ENCODE results near the gene PLA2G7. TPM values are rescaled to one million over a fixed set of nuclear protein-coding genes. Genes with fewer than 3 reads are reported as not detected.
A peak's percentile ranks its signal among the peaks of the same experiment; 100 is the strongest.

PLA2G7 gene
- total RNA-seq, 1 donor from 2014 or later: 0.48 TPM

DNA sequence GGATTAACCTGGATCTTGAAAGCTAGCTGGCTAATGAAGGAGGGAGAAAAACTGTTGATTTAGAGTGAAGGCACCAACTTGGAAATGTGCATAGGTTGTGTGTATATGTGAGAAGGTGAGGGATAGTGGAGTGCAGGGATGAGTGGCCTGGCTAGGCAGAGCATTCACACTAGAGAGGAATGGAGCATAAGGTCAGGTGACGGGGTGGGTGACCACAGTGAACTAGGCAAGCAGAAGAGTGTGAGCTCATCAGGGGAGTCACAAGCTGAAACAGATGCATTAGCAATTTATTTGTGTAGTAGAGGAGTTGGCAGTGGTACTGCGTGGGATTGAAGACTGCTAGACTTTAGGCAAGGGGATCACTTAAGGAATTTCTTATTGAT lies 22.0 kb upstream of the PLA2G7 start:
- DNase-seq (ENCODE audit: low read depth) (no peak), FAIRE-seq (no peak)
- Mint-ChIP-seq H3K4me3 (ENCODE audit: unreplicated experiment) (no peak overlapping the region), H3K36me3 (ENCODE audit: low read depth, unreplicated experiment) (no peaks in the 10 kb centered on the region), H3K27ac (ENCODE audit: unreplicated experiment) (no peak overlapping the region), H3K9me3 (ENCODE audit: unreplicated experiment) (no peaks in the 10 kb centered on the region), H3K4me1 (ENCODE audit: low read depth, unreplicated experiment) (no peaks in the 10 kb centered on the region), H3K27me3 (ENCODE audit: low read depth, unreplicated experiment) (no peaks in the 10 kb centered on the region)
- Histone ChIP-seq H3K9me3 (ENCODE audit: insufficient read depth, low read depth, low read length) (no peaks in the 10 kb centered on the region), H3K79me2 (ENCODE audit: insufficient read depth, low read length) (no peaks in the 10 kb centered on the region), H3K4me2 (ENCODE audit: low read length) (peak overlapping the region; percentile 7), H3K27ac (ENCODE audit: low read depth, low read length) (no peak overlapping the region), H3K27me3 (ENCODE audit: insufficient read depth, low read length) (no peaks in the 10 kb centered on the region), H4K20me1 (ENCODE audit: insufficient read depth, low read length) (no peaks in the 10 kb centered on the region), H3K4me1 (ENCODE audit: insufficient read depth, low read length) (peaks cover 5% of the 10 kb centered on the region), H3K4me3 (ENCODE audit: insufficient read depth, low read depth, low read length) (no peak overlapping the region), H3K9ac (ENCODE audit: low read length) (no peak overlapping the region), H3K36me3 (ENCODE audit: insufficient read depth, low read length) (no peaks in the 10 kb centered on the region), H2AFZ (ENCODE audit: low read depth, low read length) (no peak overlapping the region)
- TF ChIP-seq EZH2 (IDR thresholded peaks at IDR 0.05; ENCODE audit: insufficient read depth, low read length) (no peak), CTCF (IDR thresholded peaks at IDR 0.05; ENCODE audit: insufficient read depth, low read depth, low read length) (no peak)

- Mint-ChIP-seq H3K4me1 (ENCODE audit: low read depth, unreplicated experiment) (no peaks in the 10 kb centered on the region), H3K27ac (ENCODE audit: unreplicated experiment) (no peak overlapping the region), H3K9me3 (ENCODE audit: unreplicated experiment) (no peaks in the 10 kb centered on the region), H3K27me3 (ENCODE audit: low read depth, unreplicated experiment) (no peaks in the 10 kb centered on the region), H3K4me3 (ENCODE audit: unreplicated experiment) (no peak overlapping the region), H3K36me3 (ENCODE audit: low read depth, unreplicated experiment) (no peaks in the 10 kb centered on the region)
- H2AFZ ChIP-seq (ENCODE audit: low read depth, low read length): no peak overlapping the region
- no peaks in the 10 kb centered on the region for H4K20me1 ChIP-seq (ENCODE audit: insufficient read depth, low read length)
- DNase-seq (ENCODE audit: low read depth) (no peak), FAIRE-seq (no peak)
- H3K4me1 ChIP-seq (ENCODE audit: insufficient read depth, low read length): peaks cover 5% of the 10 kb centered on the region
- no peaks in the 10 kb centered on the region for H3K79me2 ChIP-seq (ENCODE audit: insufficient read depth, low read length)
- H3K4me2 ChIP-seq (ENCODE audit: low read length): peak overlapping the region; percentile 7
- H3K36me3 ChIP-seq (ENCODE audit: insufficient read depth, low read length): no peaks in the 10 kb centered on the region
- no peaks in the 10 kb centered on the region for H3K9me3 ChIP-seq (ENCODE audit: insufficient read depth, low read depth, low read length)
- no peak overlapping the region for H3K27ac ChIP-seq (ENCODE audit: low read depth, low read length)
- H3K9ac ChIP-seq (ENCODE audit: low read length): no peak overlapping the region
- H3K4me3 ChIP-seq (ENCODE audit: insufficient read depth, low read depth, low read length): no peak overlapping the region
- TF ChIP-seq EZH2 (IDR thresholded peaks at IDR 0.05; ENCODE audit: insufficient read depth, low read length) (no peak), CTCF (IDR thresholded peaks at IDR 0.05; ENCODE audit: insufficient read depth, low read depth, low read length) (no peak)
- no peaks in the 10 kb centered on the region for H3K27me3 ChIP-seq (ENCODE audit: insufficient read depth, low read length)
These were observed 21.5 kb upstream of the PLA2G7 start for GRCh38 chr6:46756469-46757213.

DNA sequence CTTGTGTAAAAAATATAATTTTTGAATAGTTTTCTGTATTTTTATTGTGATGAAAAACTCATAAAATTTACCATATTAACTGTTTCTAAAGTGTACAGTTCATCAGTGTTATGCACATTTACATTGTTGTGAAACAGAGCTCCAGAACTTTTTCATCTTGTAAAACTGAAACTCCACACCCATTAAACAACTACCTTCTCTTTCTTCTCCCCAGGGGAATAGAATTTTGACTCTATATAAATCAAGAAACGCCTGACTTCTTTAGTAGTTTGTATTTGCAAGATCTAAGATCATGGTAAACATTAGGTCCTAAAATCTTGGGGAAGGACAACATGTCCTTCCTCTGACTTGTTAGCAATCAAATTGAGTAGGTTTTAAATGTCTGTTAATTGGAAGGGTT lies 20.7 kb upstream of the PLA2G7 start:
- H3K27ac Mint-ChIP-seq (ENCODE audit: unreplicated experiment): no peak overlapping the region

More for the DNA sequence above, 20.7 kb upstream of the PLA2G7 start:
- no peaks in the 10 kb centered on the region for H3K9me3 Mint-ChIP-seq (ENCODE audit: unreplicated experiment)
- Histone ChIP-seq H3K4me1 (ENCODE audit: insufficient read depth, low read length) (peaks cover 5% of the 10 kb centered on the region), H3K27me3 (ENCODE audit: insufficient read depth, low read length) (no peaks in the 10 kb centered on the region), H3K9ac (ENCODE audit: low read length) (no peak overlapping the region), H3K9me3 (ENCODE audit: insufficient read depth, low read depth, low read length) (no peaks in the 10 kb centered on the region), H2AFZ (ENCODE audit: low read depth, low read length) (no peak overlapping the region), H4K20me1 (ENCODE audit: insufficient read depth, low read length) (no peaks in the 10 kb centered on the region), H3K4me2 (ENCODE audit: low read length) (no peak overlapping the region), H3K27ac (ENCODE audit: low read depth, low read length) (no peak overlapping the region), H3K79me2 (ENCODE audit: insufficient read depth, low read length) (no peaks in the 10 kb centered on the region), H3K36me3 (ENCODE audit: insufficient read depth, low read length) (no peaks in the 10 kb centered on the region), H3K4me3 (ENCODE audit: insufficient read depth, low read depth, low read length) (no peak overlapping the region)
- H3K4me3 Mint-ChIP-seq (ENCODE audit: unreplicated experiment): no peak overlapping the region
- no peak for DNase-seq (ENCODE audit: low read depth)
- no peaks in the 10 kb centered on the region for H3K4me1 Mint-ChIP-seq (ENCODE audit: low read depth, unreplicated experiment)
- no peaks in the 10 kb centered on the region for H3K36me3 Mint-ChIP-seq (ENCODE audit: low read depth, unreplicated experiment)
- no peak for FAIRE-seq
- no peak for TF ChIP-seq CTCF (IDR thresholded peaks at IDR 0.05; ENCODE audit: insufficient read depth, low read depth, low read length)
- no peak for TF ChIP-seq EZH2 (IDR thresholded peaks at IDR 0.05; ENCODE audit: insufficient read depth, low read length)
- H3K27me3 Mint-ChIP-seq (ENCODE audit: low read depth, unreplicated experiment): no peaks in the 10 kb centered on the region

All from astrocyte (in vitro differentiated cells and primary cell).